ENCODE measurements around the gene NDUFAF2. TPM values are rescaled to one million over a fixed set of nuclear protein-coding genes. Genes with fewer than 3 reads are reported as not detected.
"Not testable (repeated sequence)": the region's sequence is repeated elsewhere in the genome, so short reads cannot be mapped to it uniquely, and the experiment has no call there.

Gene NDUFAF2
- total RNA-seq, 1 experiment from 2014 or later: 35.0 TPM

DNA sequence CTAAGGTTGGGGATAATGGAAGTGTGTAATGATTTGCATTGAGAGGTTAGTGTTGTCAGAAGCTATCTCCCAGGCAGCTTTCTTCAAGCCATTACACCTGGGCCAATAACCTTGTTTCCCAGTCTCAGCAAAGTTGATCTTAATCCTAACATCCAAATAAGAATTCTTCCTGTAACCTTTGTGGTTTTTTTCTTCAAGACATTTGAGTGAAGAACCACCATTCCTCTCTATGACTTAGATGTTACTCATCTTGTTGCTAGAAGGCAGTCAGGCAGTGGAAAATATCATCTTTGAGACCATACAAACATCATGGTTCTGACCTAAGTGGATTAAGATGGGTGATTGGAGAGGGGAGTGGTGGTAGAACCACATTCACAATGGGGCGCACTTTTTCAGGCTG is 103.5 kb downstream of the NDUFAF2 start:
- peak; percentile 84 for DNase-seq (ENCODE audit: low read depth)

DNA sequence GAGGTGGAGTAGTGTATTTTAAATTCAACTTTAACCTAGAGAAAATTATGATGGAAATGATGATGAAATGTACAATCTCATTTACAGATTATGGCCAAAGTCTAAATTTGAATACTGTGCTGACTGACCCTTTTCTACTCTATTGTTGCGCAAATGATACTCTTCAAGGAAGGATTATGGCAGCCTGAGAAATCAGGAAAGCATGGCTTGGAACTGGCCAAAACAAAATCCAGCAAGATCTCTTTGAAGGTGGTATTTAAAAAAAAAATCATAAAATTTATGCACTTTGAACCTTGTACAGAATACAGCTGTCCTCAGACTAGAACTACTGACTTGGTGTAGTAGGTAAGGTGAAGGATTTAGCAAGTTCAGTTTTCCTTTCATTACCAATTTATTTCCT is 105.3 kb downstream of the NDUFAF2 start:
- DNase-seq (ENCODE audit: low read depth): no peak

GRCh38 chr5:61051267-61051666 is 106.3 kb downstream of the NDUFAF2 start:
- DNase-seq (ENCODE audit: low read depth): peak; percentile 68

DNA sequence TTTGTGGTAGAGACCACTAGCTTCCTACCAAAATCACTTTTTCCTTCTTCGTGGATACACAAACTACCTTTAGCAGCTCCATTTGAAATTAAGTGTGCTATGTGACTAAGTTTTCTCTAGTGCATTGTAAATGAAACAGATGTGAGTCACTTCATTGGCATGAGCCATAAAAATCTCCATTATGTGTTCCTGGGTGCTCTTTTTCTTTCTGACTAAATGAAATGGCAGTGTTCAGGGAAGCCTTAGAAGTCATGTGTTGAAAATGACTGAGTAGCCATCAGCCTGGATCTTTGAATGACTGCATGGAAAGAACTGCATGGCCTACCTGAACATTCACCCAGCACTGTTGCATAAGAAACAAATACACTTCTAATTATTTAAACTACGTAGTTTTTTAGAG is 107.9 kb downstream of the NDUFAF2 start:
- DNase-seq (ENCODE audit: low read depth): peak; percentile 92

DNA sequence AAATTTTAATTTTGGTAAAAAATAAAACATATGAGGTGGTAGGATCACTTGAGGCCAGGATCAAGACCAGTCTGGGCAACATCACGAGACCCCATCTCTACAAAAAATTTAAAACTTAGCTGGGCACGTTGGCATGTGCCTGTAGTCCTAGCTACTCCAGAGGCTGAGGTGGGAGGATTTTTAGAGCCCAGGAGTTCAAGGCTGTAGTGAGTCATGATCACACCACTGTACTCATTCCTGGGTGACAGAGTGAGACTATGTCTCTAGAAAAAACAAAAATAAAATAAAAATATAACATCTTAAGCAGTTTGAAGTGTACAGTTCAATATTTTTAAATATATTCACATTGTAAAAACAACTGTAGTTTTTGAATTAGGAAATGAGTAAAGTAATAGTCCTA is 108.9 kb downstream of the NDUFAF2 start:
- peak; percentile 27 for DNase-seq (ENCODE audit: low read depth)

DNA sequence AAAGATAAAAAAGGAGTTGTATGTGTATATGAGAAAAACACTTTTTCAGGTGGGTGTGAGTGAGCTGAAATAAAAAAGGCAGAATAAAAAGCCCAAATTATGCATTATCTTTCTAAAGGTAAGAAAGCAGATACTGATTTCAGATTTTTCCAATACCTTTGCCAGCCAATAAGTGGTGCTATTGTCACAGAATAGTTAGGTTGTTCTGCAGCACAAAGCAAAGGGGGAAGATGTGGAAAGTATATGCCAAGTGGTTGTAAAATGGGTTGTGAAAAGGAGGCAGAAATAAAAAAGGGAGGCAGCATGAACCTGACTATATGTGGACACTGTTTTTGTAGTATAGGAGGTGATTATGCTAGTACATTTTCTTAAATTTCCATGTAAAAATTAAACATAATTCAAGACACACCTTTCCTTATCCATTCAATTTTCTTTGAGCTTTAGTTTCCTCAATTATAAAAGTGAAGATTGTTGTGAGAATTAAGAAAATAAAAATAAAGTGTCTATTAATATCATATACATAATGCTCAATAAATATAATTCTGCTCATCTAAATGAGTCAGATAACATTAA is 110.5 kb downstream of the NDUFAF2 start:
- DNase-seq (ENCODE audit: low read depth): peak; percentile 66

DNA sequence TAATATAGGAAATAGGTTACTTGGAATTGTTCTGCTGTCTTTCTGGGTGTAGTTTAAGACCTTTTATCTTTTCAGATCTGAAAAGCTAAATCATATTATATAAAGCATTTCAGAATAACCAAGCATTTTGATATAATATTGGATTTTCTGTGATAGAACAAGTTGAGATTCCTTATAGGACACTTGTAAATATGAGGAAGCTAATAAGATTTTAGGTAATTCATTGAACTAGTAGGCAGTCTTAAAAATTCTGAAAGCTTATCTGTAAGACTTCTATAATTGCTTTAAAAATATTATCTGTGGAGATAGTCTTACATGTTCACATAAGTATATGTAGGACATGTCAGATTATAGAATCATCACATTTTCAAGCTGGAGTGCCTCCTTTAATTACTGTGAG is 114.5 kb downstream of the NDUFAF2 start:
- DNase-seq (ENCODE audit: low read depth): no peak

- DNase-seq (ENCODE audit: low read depth): no peak
These were observed 124.1 kb downstream of the NDUFAF2 start for GRCh38 chr5:61069150-61069549.

DNA sequence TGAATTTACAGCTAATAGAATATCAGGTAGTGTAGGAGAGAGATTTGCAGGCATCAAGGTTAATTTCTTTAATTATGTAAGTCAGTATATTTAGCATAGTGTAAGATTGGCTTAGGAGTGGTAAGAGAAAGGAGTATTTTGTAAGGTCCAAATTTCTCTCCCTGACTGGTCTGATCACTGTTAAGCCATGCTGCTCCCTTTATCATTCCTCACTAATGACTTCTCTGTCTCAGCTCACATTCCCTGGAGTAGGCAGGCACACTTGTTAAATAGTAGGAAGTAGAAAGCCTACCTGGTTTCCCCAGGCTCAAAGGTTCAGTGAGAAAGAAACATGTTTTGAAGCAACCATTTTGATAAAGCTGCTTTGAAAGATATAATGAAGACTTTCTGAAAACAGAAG is 126.5 kb downstream of the NDUFAF2 start:
- DNase-seq (ENCODE audit: low read depth): no peak

DNA sequence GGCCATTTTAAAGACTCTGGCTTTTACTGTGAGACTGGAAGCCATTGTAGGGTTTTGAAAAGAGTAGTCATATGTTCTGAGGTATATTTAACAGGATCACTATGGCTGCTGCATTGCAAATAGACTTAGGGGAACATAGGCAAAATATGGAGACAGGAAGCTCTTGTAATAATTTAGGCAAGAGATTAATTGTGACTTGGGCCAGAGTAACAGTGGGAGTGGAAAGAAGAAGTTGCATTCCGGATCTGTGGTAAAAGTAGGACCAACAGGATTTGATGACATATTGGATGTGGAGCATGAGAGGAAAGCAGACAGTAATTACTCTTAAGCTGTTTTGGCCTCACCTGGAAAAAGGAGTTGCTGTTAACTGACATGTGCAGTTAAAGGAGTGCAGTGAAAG is 131.6 kb downstream of the NDUFAF2 start:
- no peak for DNase-seq (ENCODE audit: low read depth)

- no peak for DNase-seq (ENCODE audit: low read depth)
These were observed 136.7 kb downstream of the NDUFAF2 start for GRCh38 chr5:61081741-61082140.

DNA sequence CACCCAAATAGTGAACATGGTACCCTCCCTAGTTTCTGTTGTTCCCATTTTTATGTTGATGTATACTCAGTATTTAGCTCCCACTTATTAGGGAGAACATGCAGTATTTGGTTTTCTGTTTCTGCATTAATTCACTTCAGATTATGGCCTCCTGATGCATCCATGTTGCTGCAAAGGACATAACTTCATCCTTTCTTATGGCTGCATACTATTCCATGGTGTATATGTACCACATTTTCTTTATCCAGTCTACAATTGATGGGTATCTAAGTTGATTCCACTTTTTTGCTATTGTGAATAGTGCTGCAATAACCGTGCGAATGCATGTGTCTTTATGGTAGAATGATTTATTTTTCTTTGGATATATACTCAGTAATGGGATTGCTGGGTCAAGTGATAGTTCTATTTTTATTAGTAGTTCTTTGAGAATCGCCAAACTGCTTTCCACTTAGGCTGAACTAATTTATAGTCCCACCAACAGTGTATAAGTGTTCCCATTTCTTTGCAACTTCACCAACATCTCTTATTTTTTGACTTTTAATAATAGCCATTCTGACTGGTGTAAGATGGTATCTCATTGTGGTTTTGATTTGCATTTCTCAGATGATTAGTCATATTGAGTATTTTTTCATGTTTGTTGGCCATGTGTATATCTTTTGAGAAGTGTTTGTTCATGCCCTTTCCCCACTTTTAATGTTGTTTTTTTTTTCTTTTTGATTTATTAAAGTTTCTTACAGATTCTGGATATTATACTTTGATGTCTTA is 137.7 kb downstream of the NDUFAF2 start:
- peak; percentile 58 for DNase-seq (ENCODE audit: low read depth)

GRCh38 chr5:61084658-61085057 is 139.7 kb downstream of the NDUFAF2 start:
- no peak for DNase-seq (ENCODE audit: low read depth)

DNA sequence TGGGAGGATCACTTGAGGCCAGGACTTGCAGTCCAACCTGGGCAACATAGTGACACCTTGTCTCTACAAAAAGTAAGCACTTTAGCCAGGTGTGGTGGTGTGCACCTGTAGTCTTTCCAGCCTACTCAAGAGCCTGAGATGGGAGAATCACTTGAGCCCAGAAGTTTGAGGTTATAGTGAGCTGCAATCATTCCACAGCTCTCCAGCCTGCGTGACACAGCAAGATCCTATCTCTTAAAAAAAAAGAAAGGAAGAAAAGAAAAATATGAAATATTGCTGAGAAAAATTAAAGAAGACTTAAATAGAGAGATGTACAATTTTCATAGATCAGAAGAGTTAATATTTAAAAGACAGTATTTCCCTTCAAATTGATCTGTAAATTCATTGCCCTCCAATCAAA is 140.9 kb downstream of the NDUFAF2 start:
- DNase-seq (ENCODE audit: low read depth): no peak

- DNase-seq (ENCODE audit: low read depth): no peak
These were observed 142.9 kb downstream of the NDUFAF2 start for GRCh38 chr5:61087921-61088320.

GRCh38 chr5:61089351-61089750 is 144.3 kb downstream of the NDUFAF2 start:
- peak; percentile 62 for DNase-seq (ENCODE audit: low read depth)

DNA sequence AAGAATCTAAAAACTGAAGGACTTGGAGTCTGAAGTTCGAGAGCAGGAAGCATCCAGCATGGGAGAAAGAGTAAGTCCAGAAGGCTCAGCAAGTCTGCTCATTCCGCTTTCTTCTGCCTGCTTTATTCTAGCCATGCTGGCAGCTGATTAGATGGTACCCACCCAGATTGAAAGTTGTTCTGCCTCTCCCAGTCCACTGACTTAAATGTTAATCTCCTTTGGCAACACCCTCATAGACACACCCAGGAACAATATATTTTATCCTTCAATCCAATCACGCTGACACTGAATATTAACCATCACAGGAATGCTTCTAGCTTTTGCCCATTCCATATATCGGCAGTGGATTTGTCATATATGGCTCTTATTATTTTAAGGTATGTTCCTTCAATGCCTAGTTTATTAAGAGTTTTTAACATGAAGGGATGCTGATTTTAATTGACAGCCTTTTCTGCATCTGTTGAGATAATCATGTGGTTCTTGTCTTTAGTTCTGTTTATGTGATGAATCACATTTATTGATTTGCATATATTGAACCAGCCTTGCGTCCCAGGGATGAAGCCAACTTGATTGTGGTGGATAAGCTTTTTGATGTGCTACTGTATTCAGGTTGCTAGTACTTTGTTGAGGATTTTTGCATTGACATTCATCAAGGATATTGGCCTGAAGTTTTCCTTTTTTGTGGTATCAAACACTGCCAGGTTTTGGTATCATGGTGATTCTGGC is 148.2 kb downstream of the NDUFAF2 start:
- DNase-seq (ENCODE audit: low read depth): not testable (repeated sequence)

GRCh38 chr5:61097465-61097864 is 152.5 kb downstream of the NDUFAF2 start:
- DNase-seq (ENCODE audit: low read depth): no peak

- DNase-seq (ENCODE audit: low read depth): no peak
These were observed 153.4 kb downstream of the NDUFAF2 start for GRCh38 chr5:61098251-61098995.

- DNase-seq (ENCODE audit: low read depth): no peak
These were observed 155.4 kb downstream of the NDUFAF2 start for GRCh38 chr5:61100437-61100836.

- DNase-seq (ENCODE audit: low read depth): peak; percentile 36
These were observed 169.4 kb downstream of the NDUFAF2 start for GRCh38 chr5:61114441-61114840.

GRCh38 chr5:61115968-61116367 is 171.0 kb downstream of the NDUFAF2 start:
- no peak for DNase-seq (ENCODE audit: low read depth)

Measured in LHCN-M2 (cell line).